WTC11 (cell line): ENCODE measurements around the gene LHPP. TPM values are rescaled to one million over a fixed set of nuclear protein-coding genes. Genes with fewer than 3 reads are reported as not detected.

Source experiments
- ATAC-seq: fragments of 200-7000 bp; cut with Tn5 transposase; 2 replicates; pipeline ENCODE4 v1.10.0; 2021; ENCODE audit warnings: mild to moderate bottlenecking, moderate library complexity
- CTCF ChIA-PET: fragments of 300-600 bp; sonication (Branson Sonifier 250); formaldehyde crosslinking; loops from one replicate; lab custom pipeline; 2021; ENCODE audit warnings: antibody characterized with exemption; lab: Charles Lee
- POLR2A ChIA-PET: fragments of 350-600 bp; sonication (Branson Sonifier 250); formaldehyde crosslinking; loops from one replicate; lab custom pipeline; 2021; ENCODE audit warnings: antibody characterized with exemption; lab: Charles Lee
- DNase-seq: peaks from one replicate; pipeline ENCODE4 v3.0.0; 2021; ENCODE audit warnings: low spot score
- H3K27ac Mint-ChIP-seq: 2 replicates; pipeline ENCODE4 v1.8.0; 2021; ENCODE audit warnings: mixed read lengths
- H3K27me3 Mint-ChIP-seq: 2 replicates; pipeline ENCODE4 v1.8.0; 2021; ENCODE audit warnings: low read depth, mild to moderate bottlenecking, moderate library complexity, mixed read lengths
- H3K36me3 Mint-ChIP-seq: 2 replicates; pipeline ENCODE4 v1.8.0; 2021; ENCODE audit warnings: mixed read lengths
- H3K4me1 Mint-ChIP-seq: 2 replicates; pipeline ENCODE4 v1.8.0; 2022; ENCODE audit warnings: mixed read lengths
- H3K4me3 Mint-ChIP-seq: 2 replicates; pipeline ENCODE4 v1.8.0; 2021; ENCODE audit warnings: mild to moderate bottlenecking, moderate library complexity, mixed read lengths
- H3K9me3 Mint-ChIP-seq: 2 replicates; pipeline ENCODE4 v1.8.0; 2021; ENCODE audit warnings: mixed read lengths
- CBFB ChIP-seq: sonication (generic); formaldehyde crosslinking; IDR thresholded peaks from 2 replicates; pipeline ENCODE4 v1.8.1; 2022; ENCODE audit warnings: mild to moderate bottlenecking, low read depth, missing genetic modification reagents
- CREB1 ChIP-seq: sonication (generic); formaldehyde crosslinking; IDR thresholded peaks from 2 replicates; pipeline ENCODE4 v1.8.0; 2023; ENCODE audit warnings: mild to moderate bottlenecking, missing genetic modification reagents
- E2F4 ChIP-seq: sonication (generic); formaldehyde crosslinking; IDR thresholded peaks from 2 replicates; pipeline ENCODE4 v1.8.1; 2022; ENCODE audit warnings: low read depth, mild to moderate bottlenecking, moderate library complexity, missing genetic modification reagents, borderline replicate concordance
- ELF4 ChIP-seq: sonication (generic); formaldehyde crosslinking; IDR thresholded peaks from 2 replicates; pipeline ENCODE4 v1.8.1; 2022; ENCODE audit warnings: low read depth, mild to moderate bottlenecking, moderate library complexity, missing genetic modification reagents
- EMX1 ChIP-seq: fragments of 250-450 bp; sonication (Bioruptor Pico); IDR thresholded peaks from 2 replicates; pipeline ENCODE4 v1.8.0; 2021; ENCODE audit warnings: mild to moderate bottlenecking
- ETV6 ChIP-seq: sonication (generic); formaldehyde crosslinking; IDR thresholded peaks from 2 replicates; pipeline ENCODE4 v1.8.1; 2022; ENCODE audit warnings: mild to moderate bottlenecking, missing genetic modification reagents
- FOXK1 ChIP-seq: sonication (generic); formaldehyde crosslinking; IDR thresholded peaks from 2 replicates; pipeline ENCODE4 v1.8.0; 2022; ENCODE audit warnings: mild to moderate bottlenecking, moderate library complexity, missing genetic modification reagents
- GRHL2 ChIP-seq: fragments of 250-450 bp; sonication (Bioruptor Pico); IDR thresholded peaks from 2 replicates; pipeline ENCODE4 v1.8.0; 2022; ENCODE audit warnings: mild to moderate bottlenecking, moderate library complexity; ENCODE audit not compliant: insufficient replicate concordance, severe bottlenecking
- GTF2I ChIP-seq: fragments of 250-450 bp; sonication (Bioruptor Pico); conservative IDR thresholded peaks from 2 replicates; pipeline ENCODE4 v1.4.0; 2021; ENCODE audit warnings: mild to moderate bottlenecking
- HMGA2 ChIP-seq: fragments of 250-450 bp; sonication (Bioruptor Pico); IDR thresholded peaks from 2 replicates; pipeline ENCODE4 v1.4.0; 2021; ENCODE audit warnings: mild to moderate bottlenecking, moderate library complexity
- JAZF1 ChIP-seq: fragments of 250-450 bp; sonication (Bioruptor Pico); IDR thresholded peaks from 2 replicates; pipeline ENCODE4 v1.9.0; 2021; ENCODE audit warnings: moderate library complexity, mild to moderate bottlenecking, inconsistent platforms
- KAT7 ChIP-seq: sonication (generic); formaldehyde crosslinking; IDR thresholded peaks from 2 replicates; pipeline ENCODE4 v1.8.1; 2023; ENCODE audit warnings: missing genetic modification reagents, mild to moderate bottlenecking, borderline replicate concordance
- NFE2L1 ChIP-seq: sonication (generic); formaldehyde crosslinking; IDR thresholded peaks from 2 replicates; pipeline ENCODE4 v1.8.1; 2023; ENCODE audit warnings: missing genetic modification reagents
- NR2C2 ChIP-seq: sonication (generic); formaldehyde crosslinking; IDR thresholded peaks from 2 replicates; pipeline ENCODE4 v1.8.0; 2022; ENCODE audit warnings: mild to moderate bottlenecking, missing genetic modification reagents
- PRRX2 ChIP-seq: fragments of 250-450 bp; sonication (Bioruptor Pico); IDR thresholded peaks from 2 replicates; pipeline ENCODE4 v1.8.0; 2021; ENCODE audit warnings: mild to moderate bottlenecking
- SMAD4 ChIP-seq: sonication (generic); formaldehyde crosslinking; IDR thresholded peaks from 2 replicates; pipeline ENCODE4 v1.8.0; 2022; ENCODE audit warnings: mild to moderate bottlenecking, missing genetic modification reagents
- ZMAT4 ChIP-seq: fragments of 250-450 bp; sonication (Bioruptor Pico); IDR thresholded peaks from 2 replicates; pipeline ENCODE4 v1.9.0; 2021; ENCODE audit warnings: mild to moderate bottlenecking
- ZNF232 ChIP-seq: sonication (generic); formaldehyde crosslinking; IDR thresholded peaks from 2 replicates; pipeline ENCODE4 v1.8.0; 2022; ENCODE audit warnings: mild to moderate bottlenecking, missing genetic modification reagents
- ZNF671 ChIP-seq: fragments of 250-450 bp; sonication (Bioruptor Pico); IDR thresholded peaks from 2 replicates; pipeline ENCODE4 v1.8.0; 2021; ENCODE audit warnings: mild to moderate bottlenecking
- total RNA-seq: library from RNA; stranded (reverse); gene quantifications from 3 replicates; pipeline ENCODE4 v1.2.3, GENCODE V29; 2021
- TF ChIP-seq, protein P1 (sequence below): sonication (generic); formaldehyde crosslinking; IDR thresholded peaks from 2 replicates; pipeline ENCODE4 v1.8.1; 2023; ENCODE audit warnings: mild to moderate bottlenecking, missing genetic modification reagents, moderate library complexity
- TF ChIP-seq, protein P2 (sequence below): sonication (generic); formaldehyde crosslinking; IDR thresholded peaks from 2 replicates; pipeline ENCODE4 v1.8.1; 2023; ENCODE audit warnings: mild to moderate bottlenecking, missing genetic modification reagents
- TF ChIP-seq, protein P3 (sequence below): sonication (generic); formaldehyde crosslinking; IDR thresholded peaks from 2 replicates; pipeline ENCODE4 v1.8.0; 2022; ENCODE audit warnings: mild to moderate bottlenecking, missing genetic modification reagents
- TF ChIP-seq, protein P4 (sequence below): sonication (generic); formaldehyde crosslinking; IDR thresholded peaks from 2 replicates; pipeline ENCODE4 v1.8.0; 2022; ENCODE audit warnings: missing genetic modification reagents
- TF ChIP-seq, protein P5 (sequence below): sonication (generic); formaldehyde crosslinking; IDR thresholded peaks from 2 replicates; pipeline ENCODE4 v1.8.1; 2023; ENCODE audit warnings: mild to moderate bottlenecking, missing genetic modification reagents

Gene LHPP
- total RNA-seq, 1 experiment from 2014 or later: 33.2 TPM

- POLR2A ChIA-PET: interaction anchor here (0.6 kb wide), 1 partner anchor 212 kb away, joined by 3 read pairs; no protein-coding TSS in a partner anchor
- DNase-seq: no peak
Measured at GRCh38 chr10:124569623-124570470, 108.2 kb downstream of the LHPP start.

GRCh38 chr10:124570646-124571045, 109.0 kb downstream of the LHPP start:
- Mint-ChIP-seq H3K27ac (no peak overlapping the region), H3K27me3 (no peaks in the 10 kb centered on the region), H3K4me1 (peaks cover under 1% of the 10 kb centered on the region), H3K36me3 (peaks cover 6% of the 10 kb centered on the region; the same call in 1 of the 2 replicates), H3K9me3 (peaks cover 8% of the 10 kb centered on the region), H3K4me3 (no peak overlapping the region)
- ChIA-PET POLR2A (no interaction called here), CTCF (interaction anchor here (0.6 kb wide), 1 partner anchor 18 kb away, joined by 4 read pairs; no protein-coding TSS in a partner anchor)
- DNase-seq (no peak), ATAC-seq (no peak)
- TF ChIP-seq ZNF232 (CRISPR knock-in tag): no peak
- TF ChIP-seq, protein P1, sequence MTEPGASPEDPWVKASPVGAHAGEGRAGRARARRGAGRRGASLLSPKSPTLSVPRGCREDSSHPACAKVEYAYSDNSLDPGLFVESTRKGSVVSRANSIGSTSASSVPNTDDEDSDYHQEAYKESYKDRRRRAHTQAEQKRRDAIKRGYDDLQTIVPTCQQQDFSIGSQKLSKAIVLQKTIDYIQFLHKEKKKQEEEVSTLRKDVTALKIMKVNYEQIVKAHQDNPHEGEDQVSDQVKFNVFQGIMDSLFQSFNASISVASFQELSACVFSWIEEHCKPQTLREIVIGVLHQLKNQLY (CRISPR knock-in tag): no peak
- no peak for TF ChIP-seq JAZF1
- TF ChIP-seq, protein P2, sequence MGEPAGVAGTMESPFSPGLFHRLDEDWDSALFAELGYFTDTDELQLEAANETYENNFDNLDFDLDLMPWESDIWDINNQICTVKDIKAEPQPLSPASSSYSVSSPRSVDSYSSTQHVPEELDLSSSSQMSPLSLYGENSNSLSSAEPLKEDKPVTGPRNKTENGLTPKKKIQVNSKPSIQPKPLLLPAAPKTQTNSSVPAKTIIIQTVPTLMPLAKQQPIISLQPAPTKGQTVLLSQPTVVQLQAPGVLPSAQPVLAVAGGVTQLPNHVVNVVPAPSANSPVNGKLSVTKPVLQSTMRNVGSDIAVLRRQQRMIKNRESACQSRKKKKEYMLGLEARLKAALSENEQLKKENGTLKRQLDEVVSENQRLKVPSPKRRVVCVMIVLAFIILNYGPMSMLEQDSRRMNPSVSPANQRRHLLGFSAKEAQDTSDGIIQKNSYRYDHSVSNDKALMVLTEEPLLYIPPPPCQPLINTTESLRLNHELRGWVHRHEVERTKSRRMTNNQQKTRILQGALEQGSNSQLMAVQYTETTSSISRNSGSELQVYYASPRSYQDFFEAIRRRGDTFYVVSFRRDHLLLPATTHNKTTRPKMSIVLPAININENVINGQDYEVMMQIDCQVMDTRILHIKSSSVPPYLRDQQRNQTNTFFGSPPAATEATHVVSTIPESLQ: no peak
- TF ChIP-seq, protein P3, sequence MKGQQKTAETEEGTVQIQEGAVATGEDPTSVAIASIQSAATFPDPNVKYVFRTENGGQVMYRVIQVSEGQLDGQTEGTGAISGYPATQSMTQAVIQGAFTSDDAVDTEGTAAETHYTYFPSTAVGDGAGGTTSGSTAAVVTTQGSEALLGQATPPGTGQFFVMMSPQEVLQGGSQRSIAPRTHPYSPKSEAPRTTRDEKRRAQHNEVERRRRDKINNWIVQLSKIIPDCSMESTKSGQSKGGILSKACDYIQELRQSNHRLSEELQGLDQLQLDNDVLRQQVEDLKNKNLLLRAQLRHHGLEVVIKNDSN (CRISPR knock-in tag): no peak
- TF ChIP-seq ETV6 (CRISPR knock-in tag): no peak
- TF ChIP-seq E2F4 (CRISPR knock-in tag): no peak
- no peak for TF ChIP-seq ELF4 (CRISPR knock-in tag)
- TF ChIP-seq CBFB (CRISPR knock-in tag): no peak
- TF ChIP-seq HMGA2 (CRISPR knock-in tag): no peak
- TF ChIP-seq, protein P4, sequence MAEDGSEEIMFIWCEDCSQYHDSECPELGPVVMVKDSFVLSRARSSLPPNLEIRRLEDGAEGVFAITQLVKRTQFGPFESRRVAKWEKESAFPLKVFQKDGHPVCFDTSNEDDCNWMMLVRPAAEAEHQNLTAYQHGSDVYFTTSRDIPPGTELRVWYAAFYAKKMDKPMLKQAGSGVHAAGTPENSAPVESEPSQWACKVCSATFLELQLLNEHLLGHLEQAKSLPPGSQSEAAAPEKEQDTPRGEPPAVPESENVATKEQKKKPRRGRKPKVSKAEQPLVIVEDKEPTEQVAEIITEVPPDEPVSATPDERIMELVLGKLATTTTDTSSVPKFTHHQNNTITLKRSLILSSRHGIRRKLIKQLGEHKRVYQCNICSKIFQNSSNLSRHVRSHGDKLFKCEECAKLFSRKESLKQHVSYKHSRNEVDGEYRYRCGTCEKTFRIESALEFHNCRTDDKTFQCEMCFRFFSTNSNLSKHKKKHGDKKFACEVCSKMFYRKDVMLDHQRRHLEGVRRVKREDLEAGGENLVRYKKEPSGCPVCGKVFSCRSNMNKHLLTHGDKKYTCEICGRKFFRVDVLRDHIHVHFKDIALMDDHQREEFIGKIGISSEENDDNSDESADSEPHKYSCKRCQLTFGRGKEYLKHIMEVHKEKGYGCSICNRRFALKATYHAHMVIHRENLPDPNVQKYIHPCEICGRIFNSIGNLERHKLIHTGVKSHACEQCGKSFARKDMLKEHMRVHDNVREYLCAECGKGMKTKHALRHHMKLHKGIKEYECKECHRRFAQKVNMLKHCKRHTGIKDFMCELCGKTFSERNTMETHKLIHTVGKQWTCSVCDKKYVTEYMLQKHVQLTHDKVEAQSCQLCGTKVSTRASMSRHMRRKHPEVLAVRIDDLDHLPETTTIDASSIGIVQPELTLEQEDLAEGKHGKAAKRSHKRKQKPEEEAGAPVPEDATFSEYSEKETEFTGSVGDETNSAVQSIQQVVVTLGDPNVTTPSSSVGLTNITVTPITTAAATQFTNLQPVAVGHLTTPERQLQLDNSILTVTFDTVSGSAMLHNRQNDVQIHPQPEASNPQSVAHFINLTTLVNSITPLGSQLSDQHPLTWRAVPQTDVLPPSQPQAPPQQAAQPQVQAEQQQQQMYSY (CRISPR knock-in tag): no peak
- TF ChIP-seq NFE2L1: no peak
- TF ChIP-seq NR2C2 (CRISPR knock-in tag): no peak
- TF ChIP-seq SMAD4 (CRISPR knock-in tag): no peak
- TF ChIP-seq CREB1: no peak
- no peak for TF ChIP-seq GTF2I (CRISPR knock-in tag)
- TF ChIP-seq GRHL2 (CRISPR knock-in tag): no peak
- no peak for TF ChIP-seq EMX1 (CRISPR knock-in tag)
- TF ChIP-seq ZMAT4: no peak

More at GRCh38 chr10:124569623-124570470, 108.2 kb downstream of the LHPP start:
- peaks cover 8% of the 10 kb centered on the region for H3K9me3 Mint-ChIP-seq
- no peak overlapping the region for H3K27ac Mint-ChIP-seq
- H3K4me1 Mint-ChIP-seq: peaks cover 8% of the 10 kb centered on the region
- TF ChIP-seq FOXK1 (no peak), ZNF671 (CRISPR knock-in tag) (no peak), KAT7 (CRISPR knock-in tag) (no peak), JAZF1 (no peak), PRRX2 (no peak)
- TF ChIP-seq, protein P3 (CRISPR knock-in tag): no peak
- TF ChIP-seq, protein P5, sequence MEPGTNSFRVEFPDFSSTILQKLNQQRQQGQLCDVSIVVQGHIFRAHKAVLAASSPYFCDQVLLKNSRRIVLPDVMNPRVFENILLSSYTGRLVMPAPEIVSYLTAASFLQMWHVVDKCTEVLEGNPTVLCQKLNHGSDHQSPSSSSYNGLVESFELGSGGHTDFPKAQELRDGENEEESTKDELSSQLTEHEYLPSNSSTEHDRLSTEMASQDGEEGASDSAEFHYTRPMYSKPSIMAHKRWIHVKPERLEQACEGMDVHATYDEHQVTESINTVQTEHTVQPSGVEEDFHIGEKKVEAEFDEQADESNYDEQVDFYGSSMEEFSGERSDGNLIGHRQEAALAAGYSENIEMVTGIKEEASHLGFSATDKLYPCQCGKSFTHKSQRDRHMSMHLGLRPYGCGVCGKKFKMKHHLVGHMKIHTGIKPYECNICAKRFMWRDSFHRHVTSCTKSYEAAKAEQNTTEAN (CRISPR knock-in tag): no peak
- no peaks in the 10 kb centered on the region for H3K27me3 Mint-ChIP-seq
- CTCF ChIA-PET: interaction anchor here (0.6 to 1.4 kb wide), 3 partner anchors 17 to 36 kb away, joined by 3 to 4 read pairs (median 4); no protein-coding TSS in a partner anchor
- H3K36me3 Mint-ChIP-seq: peaks cover 6% of the 10 kb centered on the region; the same call in 1 of the 2 replicates
- H3K4me3 Mint-ChIP-seq: no peak overlapping the region
- ATAC-seq: no peak
